ENCODE measurements around the gene SLC4A1AP.

Gene SLC4A1AP

GRCh38 chr2:27702302-27702701, 38.6 kb downstream of the SLC4A1AP start:
- no peak for DNase-seq (ENCODE audit: low spot score)

- peak; percentile 69 for DNase-seq (ENCODE audit: low spot score)
Measured at GRCh38 chr2:27703638-27704341, 40.1 kb downstream of the SLC4A1AP start.

- no peak for DNase-seq (ENCODE audit: low spot score)
Measured at GRCh38 chr2:27704342-27704876, 40.7 kb downstream of the SLC4A1AP start.

GRCh38 chr2:27705851-27706622, 42.3 kb downstream of the SLC4A1AP start:
- DNase-seq (ENCODE audit: low spot score) = no peak

GRCh38 chr2:27707462-27708256, 44.0 kb downstream of the SLC4A1AP start:
- no peak for DNase-seq (ENCODE audit: low spot score)

- DNase-seq (ENCODE audit: low spot score) = no peak
Measured at GRCh38 chr2:27708257-27708654, 44.6 kb downstream of the SLC4A1AP start.

GRCh38 chr2:27708666-27709065, 45.0 kb downstream of the SLC4A1AP start:
- no peak for DNase-seq (ENCODE audit: low spot score)

GRCh38 chr2:27709326-27709725, 45.6 kb downstream of the SLC4A1AP start:
- DNase-seq (ENCODE audit: low spot score) = no peak

GRCh38 chr2:27709960-27710575, 46.4 kb downstream of the SLC4A1AP start:
- DNase-seq (ENCODE audit: low spot score) = no peak

GRCh38 chr2:27710640-27711430, 47.1 kb downstream of the SLC4A1AP start:
- DNase-seq (ENCODE audit: low spot score) = no peak

- no peak for DNase-seq (ENCODE audit: low spot score)
Measured at GRCh38 chr2:27711804-27712203, 48.1 kb downstream of the SLC4A1AP start.

- no peak for DNase-seq (ENCODE audit: low spot score)
Measured at GRCh38 chr2:27712522-27712921, 48.8 kb downstream of the SLC4A1AP start.

GRCh38 chr2:27713201-27713600, 49.5 kb downstream of the SLC4A1AP start:
- no peak for DNase-seq (ENCODE audit: low spot score)

GRCh38 chr2:27714053-27714452, 50.4 kb downstream of the SLC4A1AP start:
- DNase-seq (ENCODE audit: low spot score) = no peak

- DNase-seq (ENCODE audit: low spot score) = no peak
Measured at GRCh38 chr2:27714851-27715291, 51.2 kb downstream of the SLC4A1AP start.

- no peak for DNase-seq (ENCODE audit: low spot score)
Measured at GRCh38 chr2:27715318-27716210, 51.9 kb downstream of the SLC4A1AP start.

- no peak for DNase-seq (ENCODE audit: low spot score)
Measured at GRCh38 chr2:27716301-27717069, 52.8 kb downstream of the SLC4A1AP start.

- no peak for DNase-seq (ENCODE audit: low spot score)
Measured at GRCh38 chr2:27717070-27717795, 53.5 kb downstream of the SLC4A1AP start.
